ENCODE results near the gene SLC10A7. TPM values are rescaled to one million over a fixed set of nuclear protein-coding genes. Genes with fewer than 3 reads are reported as not detected.

SLC10A7 gene
- total and polyA plus RNA-seq, 2 experiments from 2014 or later, result 0.81 to 4.3 TPM

DNA sequence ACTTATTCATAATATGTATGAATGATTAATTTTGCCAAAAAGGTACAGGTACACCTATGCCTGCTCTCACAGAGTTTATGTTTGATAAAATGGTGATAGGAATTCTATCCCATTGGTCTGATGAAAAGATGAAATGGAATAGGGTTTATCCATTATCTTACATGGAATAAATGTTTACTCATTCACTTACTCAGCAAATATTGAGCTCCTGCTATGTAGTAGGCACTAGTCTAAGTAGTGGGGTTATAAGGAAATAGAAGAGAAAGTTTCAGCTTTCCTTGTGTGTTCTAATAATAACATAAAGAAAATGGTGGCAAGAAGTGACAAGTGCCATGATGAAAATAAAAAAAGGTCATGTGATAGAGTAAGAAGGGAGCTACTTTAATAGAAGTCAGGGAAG, 12.4 kb upstream of the SLC10A7 start:
- H4K20me1 ChIP-seq (replicated peaks; ENCODE audit: insufficient read depth), result no peaks in the 10 kb centered on the region
- H3K27ac ChIP-seq (ENCODE audit: low read depth), result no peak overlapping the region
- DNase-seq (ENCODE audit: low spot score) (no peak), ATAC-seq (no peak)
- H3F3A ChIP-seq (replicated peaks; ENCODE audit: low read depth), result no peaks in the 10 kb centered on the region
- no peak overlapping the region for H3K4me2 ChIP-seq
- H3K4me3 ChIP-seq, result no peak overlapping the region
- H3K4me3 Mint-ChIP-seq, result no peak overlapping the region
- H3K27me3 Mint-ChIP-seq (ENCODE audit: insufficient read depth, low read depth, poor library complexity), result no peaks in the 10 kb centered on the region
- H3K4me1 ChIP-seq (ENCODE audit: insufficient read depth), result no peaks in the 10 kb centered on the region
- no peaks in the 10 kb centered on the region for H3K4me1 Mint-ChIP-seq
- H3K9me3 Mint-ChIP-seq, result 0 out of 3 replicates have a peak, but pooled peaks cover 3% of the 10 kb centered on the region
- H3K27ac Mint-ChIP-seq, result no peak overlapping the region
- no peak overlapping the region for H2AFZ ChIP-seq
- H3K79me2 ChIP-seq (replicated peaks; ENCODE audit: insufficient read depth), result no peaks in the 10 kb centered on the region
- H3K9me2 ChIP-seq (ENCODE audit: insufficient read depth), result peaks cover 8% of the 10 kb centered on the region; the same call in 1 of the 2 replicates
- H3K36me3 ChIP-seq (ENCODE audit: insufficient read depth), result no peaks in the 10 kb centered on the region
- H3K36me3 Mint-ChIP-seq (ENCODE audit: low read depth), result no peaks in the 10 kb centered on the region
- no peaks in the 10 kb centered on the region for H3K27me3 ChIP-seq (ENCODE audit: insufficient read depth)
- TF ChIP-seq ZNF331 (CRISPR knock-in tag; IDR thresholded peaks at IDR 0.05; ENCODE audit: low read depth), result no peak
- no peak for TF ChIP-seq JUNB (IDR thresholded peaks at IDR 0.05; ENCODE audit: unreplicated experiment)
- TF ChIP-seq, protein P1, sequence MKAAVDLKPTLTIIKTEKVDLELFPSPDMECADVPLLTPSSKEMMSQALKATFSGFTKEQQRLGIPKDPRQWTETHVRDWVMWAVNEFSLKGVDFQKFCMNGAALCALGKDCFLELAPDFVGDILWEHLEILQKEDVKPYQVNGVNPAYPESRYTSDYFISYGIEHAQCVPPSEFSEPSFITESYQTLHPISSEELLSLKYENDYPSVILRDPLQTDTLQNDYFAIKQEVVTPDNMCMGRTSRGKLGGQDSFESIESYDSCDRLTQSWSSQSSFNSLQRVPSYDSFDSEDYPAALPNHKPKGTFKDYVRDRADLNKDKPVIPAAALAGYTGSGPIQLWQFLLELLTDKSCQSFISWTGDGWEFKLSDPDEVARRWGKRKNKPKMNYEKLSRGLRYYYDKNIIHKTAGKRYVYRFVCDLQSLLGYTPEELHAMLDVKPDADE (IDR thresholded peaks at IDR 0.05), result no peak
- TF ChIP-seq CREB1 (CRISPR knock-in tag; IDR thresholded peaks at IDR 0.05; ENCODE audit: low read depth), result no peak
- TF ChIP-seq, protein P2, sequence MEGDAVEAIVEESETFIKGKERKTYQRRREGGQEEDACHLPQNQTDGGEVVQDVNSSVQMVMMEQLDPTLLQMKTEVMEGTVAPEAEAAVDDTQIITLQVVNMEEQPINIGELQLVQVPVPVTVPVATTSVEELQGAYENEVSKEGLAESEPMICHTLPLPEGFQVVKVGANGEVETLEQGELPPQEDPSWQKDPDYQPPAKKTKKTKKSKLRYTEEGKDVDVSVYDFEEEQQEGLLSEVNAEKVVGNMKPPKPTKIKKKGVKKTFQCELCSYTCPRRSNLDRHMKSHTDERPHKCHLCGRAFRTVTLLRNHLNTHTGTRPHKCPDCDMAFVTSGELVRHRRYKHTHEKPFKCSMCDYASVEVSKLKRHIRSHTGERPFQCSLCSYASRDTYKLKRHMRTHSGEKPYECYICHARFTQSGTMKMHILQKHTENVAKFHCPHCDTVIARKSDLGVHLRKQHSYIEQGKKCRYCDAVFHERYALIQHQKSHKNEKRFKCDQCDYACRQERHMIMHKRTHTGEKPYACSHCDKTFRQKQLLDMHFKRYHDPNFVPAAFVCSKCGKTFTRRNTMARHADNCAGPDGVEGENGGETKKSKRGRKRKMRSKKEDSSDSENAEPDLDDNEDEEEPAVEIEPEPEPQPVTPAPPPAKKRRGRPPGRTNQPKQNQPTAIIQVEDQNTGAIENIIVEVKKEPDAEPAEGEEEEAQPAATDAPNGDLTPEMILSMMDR (conservative IDR thresholded peaks at IDR 0.05; ENCODE audit: low read depth in 2 of 2), result no peak
- TF ChIP-seq, protein P3, sequence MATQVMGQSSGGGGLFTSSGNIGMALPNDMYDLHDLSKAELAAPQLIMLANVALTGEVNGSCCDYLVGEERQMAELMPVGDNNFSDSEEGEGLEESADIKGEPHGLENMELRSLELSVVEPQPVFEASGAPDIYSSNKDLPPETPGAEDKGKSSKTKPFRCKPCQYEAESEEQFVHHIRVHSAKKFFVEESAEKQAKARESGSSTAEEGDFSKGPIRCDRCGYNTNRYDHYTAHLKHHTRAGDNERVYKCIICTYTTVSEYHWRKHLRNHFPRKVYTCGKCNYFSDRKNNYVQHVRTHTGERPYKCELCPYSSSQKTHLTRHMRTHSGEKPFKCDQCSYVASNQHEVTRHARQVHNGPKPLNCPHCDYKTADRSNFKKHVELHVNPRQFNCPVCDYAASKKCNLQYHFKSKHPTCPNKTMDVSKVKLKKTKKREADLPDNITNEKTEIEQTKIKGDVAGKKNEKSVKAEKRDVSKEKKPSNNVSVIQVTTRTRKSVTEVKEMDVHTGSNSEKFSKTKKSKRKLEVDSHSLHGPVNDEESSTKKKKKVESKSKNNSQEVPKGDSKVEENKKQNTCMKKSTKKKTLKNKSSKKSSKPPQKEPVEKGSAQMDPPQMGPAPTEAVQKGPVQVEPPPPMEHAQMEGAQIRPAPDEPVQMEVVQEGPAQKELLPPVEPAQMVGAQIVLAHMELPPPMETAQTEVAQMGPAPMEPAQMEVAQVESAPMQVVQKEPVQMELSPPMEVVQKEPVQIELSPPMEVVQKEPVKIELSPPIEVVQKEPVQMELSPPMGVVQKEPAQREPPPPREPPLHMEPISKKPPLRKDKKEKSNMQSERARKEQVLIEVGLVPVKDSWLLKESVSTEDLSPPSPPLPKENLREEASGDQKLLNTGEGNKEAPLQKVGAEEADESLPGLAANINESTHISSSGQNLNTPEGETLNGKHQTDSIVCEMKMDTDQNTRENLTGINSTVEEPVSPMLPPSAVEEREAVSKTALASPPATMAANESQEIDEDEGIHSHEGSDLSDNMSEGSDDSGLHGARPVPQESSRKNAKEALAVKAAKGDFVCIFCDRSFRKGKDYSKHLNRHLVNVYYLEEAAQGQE (IDR thresholded peaks at IDR 0.05; ENCODE audit: unreplicated experiment), result no peak
- no peak for TF ChIP-seq STAT1 (IDR thresholded peaks at IDR 0.05; ENCODE audit: unreplicated experiment)
- TF ChIP-seq EZH2 (IDR thresholded peaks at IDR 0.05; ENCODE audit: low read depth, unreplicated experiment), result no peak
- TF ChIP-seq NANOG (IDR thresholded peaks at IDR 0.05; ENCODE audit: borderline replicate concordance), result no peak
- TF ChIP-seq EZH2phosphoT487 (IDR thresholded peaks at IDR 0.05; ENCODE audit: unreplicated experiment), result no peak
- TF ChIP-seq, protein P4, sequence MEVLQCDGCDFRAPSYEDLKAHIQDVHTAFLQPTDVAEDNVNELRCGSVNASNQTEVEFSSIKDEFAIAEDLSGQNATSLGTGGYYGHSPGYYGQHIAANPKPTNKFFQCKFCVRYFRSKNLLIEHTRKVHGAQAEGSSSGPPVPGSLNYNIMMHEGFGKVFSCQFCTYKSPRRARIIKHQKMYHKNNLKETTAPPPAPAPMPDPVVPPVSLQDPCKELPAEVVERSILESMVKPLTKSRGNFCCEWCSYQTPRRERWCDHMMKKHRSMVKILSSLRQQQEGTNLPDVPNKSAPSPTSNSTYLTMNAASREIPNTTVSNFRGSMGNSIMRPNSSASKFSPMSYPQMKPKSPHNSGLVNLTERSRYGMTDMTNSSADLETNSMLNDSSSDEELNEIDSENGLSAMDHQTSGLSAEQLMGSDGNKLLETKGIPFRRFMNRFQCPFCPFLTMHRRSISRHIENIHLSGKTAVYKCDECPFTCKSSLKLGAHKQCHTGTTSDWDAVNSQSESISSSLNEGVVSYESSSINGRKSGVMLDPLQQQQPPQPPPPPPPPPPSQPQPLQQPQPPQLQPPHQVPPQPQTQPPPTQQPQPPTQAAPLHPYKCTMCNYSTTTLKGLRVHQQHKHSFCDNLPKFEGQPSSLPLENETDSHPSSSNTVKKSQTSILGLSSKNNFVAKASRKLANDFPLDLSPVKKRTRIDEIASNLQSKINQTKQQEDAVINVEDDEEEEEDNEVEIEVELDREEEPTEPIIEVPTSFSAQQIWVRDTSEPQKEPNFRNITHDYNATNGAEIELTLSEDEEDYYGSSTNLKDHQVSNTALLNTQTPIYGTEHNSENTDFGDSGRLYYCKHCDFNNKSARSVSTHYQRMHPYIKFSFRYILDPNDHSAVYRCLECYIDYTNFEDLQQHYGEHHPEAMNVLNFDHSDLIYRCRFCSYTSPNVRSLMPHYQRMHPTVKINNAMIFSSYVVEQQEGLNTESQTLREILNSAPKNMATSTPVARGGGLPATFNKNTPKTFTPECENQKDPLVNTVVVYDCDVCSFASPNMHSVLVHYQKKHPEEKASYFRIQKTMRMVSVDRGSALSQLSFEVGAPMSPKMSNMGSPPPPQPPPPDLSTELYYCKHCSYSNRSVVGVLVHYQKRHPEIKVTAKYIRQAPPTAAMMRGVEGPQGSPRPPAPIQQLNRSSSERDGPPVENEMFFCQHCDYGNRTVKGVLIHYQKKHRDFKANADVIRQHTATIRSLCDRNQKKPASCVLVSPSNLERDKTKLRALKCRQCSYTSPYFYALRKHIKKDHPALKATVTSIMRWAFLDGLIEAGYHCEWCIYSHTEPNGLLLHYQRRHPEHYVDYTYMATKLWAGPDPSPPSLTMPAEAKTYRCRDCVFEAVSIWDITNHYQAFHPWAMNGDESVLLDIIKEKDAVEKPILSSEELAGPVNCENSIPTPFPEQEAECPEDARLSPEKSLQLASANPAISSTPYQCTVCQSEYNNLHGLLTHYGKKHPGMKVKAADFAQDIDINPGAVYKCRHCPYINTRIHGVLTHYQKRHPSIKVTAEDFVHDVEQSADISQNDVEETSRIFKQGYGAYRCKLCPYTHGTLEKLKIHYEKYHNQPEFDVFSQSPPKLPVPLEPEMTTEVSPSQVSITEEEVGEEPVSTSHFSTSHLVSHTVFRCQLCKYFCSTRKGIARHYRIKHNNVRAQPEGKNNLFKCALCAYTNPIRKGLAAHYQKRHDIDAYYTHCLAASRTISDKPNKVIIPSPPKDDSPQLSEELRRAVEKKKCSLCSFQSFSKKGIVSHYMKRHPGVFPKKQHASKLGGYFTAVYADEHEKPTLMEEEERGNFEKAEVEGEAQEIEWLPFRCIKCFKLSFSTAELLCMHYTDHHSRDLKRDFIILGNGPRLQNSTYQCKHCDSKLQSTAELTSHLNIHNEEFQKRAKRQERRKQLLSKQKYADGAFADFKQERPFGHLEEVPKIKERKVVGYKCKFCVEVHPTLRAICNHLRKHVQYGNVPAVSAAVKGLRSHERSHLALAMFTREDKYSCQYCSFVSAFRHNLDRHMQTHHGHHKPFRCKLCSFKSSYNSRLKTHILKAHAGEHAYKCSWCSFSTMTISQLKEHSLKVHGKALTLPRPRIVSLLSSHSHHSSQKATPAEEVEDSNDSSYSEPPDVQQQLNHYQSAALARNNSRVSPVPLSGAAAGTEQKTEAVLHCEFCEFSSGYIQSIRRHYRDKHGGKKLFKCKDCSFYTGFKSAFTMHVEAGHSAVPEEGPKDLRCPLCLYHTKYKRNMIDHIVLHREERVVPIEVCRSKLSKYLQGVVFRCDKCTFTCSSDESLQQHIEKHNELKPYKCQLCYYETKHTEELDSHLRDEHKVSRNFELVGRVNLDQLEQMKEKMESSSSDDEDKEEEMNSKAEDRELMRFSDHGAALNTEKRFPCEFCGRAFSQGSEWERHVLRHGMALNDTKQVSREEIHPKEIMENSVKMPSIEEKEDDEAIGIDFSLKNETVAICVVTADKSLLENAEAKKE (CRISPR knock-in tag; IDR thresholded peaks at IDR 0.05), result no peak
- no peak for TF ChIP-seq POLR2AphosphoS5 (IDR thresholded peaks at IDR 0.05; ENCODE audit: low read depth)
- TF ChIP-seq ZNF114 (CRISPR knock-in tag; IDR thresholded peaks at IDR 0.05), result no peak

All from GM23338 (cell line).